ENCODE measurements around the gene PAEP.

The PAEP gene

GRCh38 chr9:135608999-135609317 lies 47.4 kb downstream of the PAEP start:
- Histone ChIP-seq H3K27ac (no peak overlapping the region), H3K27me3 (replicated peaks) (no peaks in the 10 kb centered on the region), H3K36me3 (replicated peaks) (no peaks in the 10 kb centered on the region), H3K4me3 (ENCODE audit: low read depth, low read length) (no peak overlapping the region)
- no peak for DNase-seq
- in situ Hi-C loops (cut with HindIII; ENCODE audit: low pct_ligation_motif_present, low sequenced_read_pairs) = no loop called here
- no peak for TF ChIP-seq CTCF (IDR thresholded peaks at IDR 0.05; ENCODE audit: low read depth, low read length, missing control alignments)

GRCh38 chr9:135609366-135609955 lies 47.9 kb downstream of the PAEP start:
- no peaks in the 10 kb centered on the region for H3K27me3 ChIP-seq (replicated peaks)
- in situ Hi-C loops (cut with HindIII; ENCODE audit: low pct_ligation_motif_present, low sequenced_read_pairs) = no loop called here
- no peak overlapping the region for H3K27ac ChIP-seq
- TF ChIP-seq CTCF (IDR thresholded peaks at IDR 0.05; ENCODE audit: low read depth, low read length, missing control alignments) = no peak
- no peak for DNase-seq
- no peaks in the 10 kb centered on the region for H3K36me3 ChIP-seq (replicated peaks)
- no peak overlapping the region for H3K4me3 ChIP-seq (ENCODE audit: low read depth, low read length)

GRCh38 chr9:135610290-135611141 lies 49.0 kb downstream of the PAEP start:
- Histone ChIP-seq H3K27ac (no peak overlapping the region), H3K27me3 (replicated peaks) (no peaks in the 10 kb centered on the region), H3K4me3 (ENCODE audit: low read depth, low read length) (no peak overlapping the region), H3K36me3 (replicated peaks) (no peaks in the 10 kb centered on the region)
- no peak for TF ChIP-seq CTCF (IDR thresholded peaks at IDR 0.05; ENCODE audit: low read depth, low read length, missing control alignments)
- no peak for DNase-seq
- in situ Hi-C loops (cut with HindIII; ENCODE audit: low pct_ligation_motif_present, low sequenced_read_pairs) = no loop called here

GRCh38 chr9:135611142-135611874 lies 49.8 kb downstream of the PAEP start:
- no peaks in the 10 kb centered on the region for H3K36me3 ChIP-seq (replicated peaks)
- in situ Hi-C loops (cut with HindIII; ENCODE audit: low pct_ligation_motif_present, low sequenced_read_pairs) = no loop called here
- no peak overlapping the region for H3K27ac ChIP-seq
- DNase-seq = no peak
- no peak for TF ChIP-seq CTCF (IDR thresholded peaks at IDR 0.05; ENCODE audit: low read depth, low read length, missing control alignments)
- no peaks in the 10 kb centered on the region for H3K27me3 ChIP-seq (replicated peaks)
- H3K4me3 ChIP-seq (ENCODE audit: low read depth, low read length) = no peak overlapping the region

- TF ChIP-seq CTCF (IDR thresholded peaks at IDR 0.05; ENCODE audit: low read depth, low read length, missing control alignments) = no peak
- DNase-seq = no peak
- no peak overlapping the region for H3K27ac ChIP-seq
- H3K36me3 ChIP-seq (replicated peaks) = no peaks in the 10 kb centered on the region
- H3K4me3 ChIP-seq (ENCODE audit: low read depth, low read length) = no peak overlapping the region
- no peaks in the 10 kb centered on the region for H3K27me3 ChIP-seq (replicated peaks)
- in situ Hi-C loops (cut with HindIII; ENCODE audit: low pct_ligation_motif_present, low sequenced_read_pairs) = no loop called here
Measured at GRCh38 chr9:135611875-135612209, 50.3 kb downstream of the PAEP start.
